ENCODE measurements around the gene ZBTB17.
A peak's percentile ranks its signal among the peaks of the same experiment; 100 is the strongest.

Gene ZBTB17

DNA sequence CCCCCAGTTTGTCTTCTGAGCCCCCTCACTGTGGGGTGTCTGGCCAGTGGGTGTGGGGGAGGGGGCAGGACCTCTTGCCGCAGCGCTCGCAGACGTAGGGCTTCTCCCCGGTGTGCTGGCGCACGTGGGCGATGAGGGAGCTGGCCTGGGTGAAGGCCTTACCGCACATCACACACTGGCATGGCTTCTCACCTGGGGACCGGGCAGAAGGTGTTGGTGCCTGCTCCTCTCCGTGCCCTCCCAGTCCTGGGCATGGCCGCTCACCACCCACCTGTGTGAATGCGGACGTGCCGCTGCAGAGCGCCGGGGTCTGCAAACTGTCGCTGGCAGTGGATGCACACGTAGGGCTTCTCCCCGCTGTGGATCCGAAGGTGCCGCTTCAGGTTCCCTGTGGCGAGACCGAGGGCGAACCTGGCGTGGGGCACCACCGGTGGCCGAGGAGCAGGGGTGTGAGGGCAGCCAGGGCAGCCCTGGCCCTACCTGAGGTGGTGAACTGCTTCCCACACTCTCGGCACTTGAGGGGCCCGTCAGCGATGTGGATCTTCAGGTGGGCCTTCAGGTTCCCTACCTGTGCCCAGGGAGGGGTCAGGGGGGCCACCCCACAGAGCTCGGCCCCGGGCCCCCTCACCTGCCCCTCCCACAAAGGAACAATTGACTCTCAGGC, 32.4 kb downstream of the ZBTB17 start:
- H3K36me3 Mint-ChIP-seq, result peaks cover 99% of the 10 kb centered on the region
- ATAC-seq, result no peak

DNA sequence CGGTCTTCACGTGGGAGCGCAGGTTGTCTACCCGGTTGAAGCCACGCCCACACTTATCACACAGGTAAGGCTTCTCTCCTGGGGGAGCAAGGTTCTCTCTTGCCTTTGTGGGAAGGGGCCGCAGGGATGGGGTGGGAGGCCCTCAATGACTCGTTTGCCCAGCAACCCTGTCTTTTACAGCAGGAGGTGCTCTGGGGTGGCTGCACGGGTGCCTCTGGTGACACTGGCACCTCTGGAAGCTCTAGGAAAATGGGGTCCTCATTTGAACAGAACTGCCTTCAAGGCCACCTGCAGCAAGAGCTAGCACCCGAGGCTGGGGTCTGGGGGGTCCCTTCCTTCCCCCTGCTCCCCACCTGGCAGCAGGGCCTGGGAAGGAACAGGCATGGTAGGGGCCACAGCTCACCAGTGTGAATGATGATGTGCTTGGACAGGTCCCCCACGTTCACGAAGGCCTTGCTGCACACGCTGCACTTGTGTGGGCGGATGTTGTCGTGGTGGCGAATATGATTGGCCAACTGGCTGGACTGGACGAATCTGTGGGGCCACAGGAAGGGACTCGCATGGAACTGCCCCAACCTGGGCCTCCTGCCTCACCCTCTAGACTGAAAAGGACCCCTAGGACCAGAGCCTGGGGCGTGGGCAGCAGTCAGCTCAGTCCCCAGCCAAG, 33.1 kb downstream of the ZBTB17 start:
- H3K36me3 Mint-ChIP-seq, result peaks cover 99% of the 10 kb centered on the region
- peaks cover 25% of the 10 kb centered on the region for H3K4me1 Mint-ChIP-seq
- no peak overlapping the region for H3K4me3 Mint-ChIP-seq
- peak overlapping the region; percentile 95 for H3K27ac Mint-ChIP-seq
- ATAC-seq (no peak), DNase-seq (ENCODE audit: low spot score in 2 of 2) (no peak)
- H3K9me3 Mint-ChIP-seq, result no peaks in the 10 kb centered on the region

More for the DNA sequence above, 32.4 kb downstream of the ZBTB17 start:
- Mint-ChIP-seq H3K27ac (no peak overlapping the region), H3K9me3 (no peaks in the 10 kb centered on the region), H3K4me1 (peaks cover 25% of the 10 kb centered on the region), H3K4me3 (no peak overlapping the region)
- no peak for DNase-seq (ENCODE audit: low spot score in 2 of 2)

DNA sequence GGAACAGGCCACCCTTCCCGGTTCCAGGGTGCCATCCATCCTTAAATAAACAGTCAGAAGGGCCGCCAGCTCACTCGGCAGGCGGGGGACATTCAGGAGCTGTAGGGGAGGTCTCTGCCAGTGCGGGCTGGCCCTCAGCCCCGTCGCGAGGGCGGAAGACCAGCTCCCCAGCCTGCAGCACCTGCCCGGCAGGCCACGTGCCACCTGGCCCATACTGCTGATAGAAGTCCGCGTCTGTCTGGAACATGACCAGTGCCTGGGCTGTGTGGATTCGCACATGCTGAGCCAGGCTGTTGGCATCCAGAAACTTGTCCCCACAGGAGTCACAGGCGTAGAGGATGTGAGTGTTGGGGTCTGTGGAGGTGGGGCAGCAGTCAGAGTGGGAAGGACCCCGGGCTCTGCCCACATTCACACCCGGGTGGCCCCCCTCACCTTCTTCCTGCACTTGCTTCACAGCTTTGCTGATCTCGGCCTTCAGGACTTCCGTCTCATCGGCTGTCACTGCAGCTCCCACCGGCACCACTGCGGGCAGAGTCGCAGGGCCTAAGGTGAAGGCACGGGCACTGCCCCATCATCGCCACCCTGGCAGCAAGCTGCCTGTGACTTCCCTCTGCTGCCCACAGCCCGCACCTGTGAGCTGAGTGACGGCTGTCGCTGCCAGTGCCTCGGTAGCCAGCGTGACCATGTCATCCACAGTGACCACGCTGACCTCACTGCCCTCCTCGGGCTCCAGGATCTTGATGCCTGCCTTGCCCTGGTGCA, 33.8 kb downstream of the ZBTB17 start:
- peak overlapping the region; percentile 95 for H3K27ac Mint-ChIP-seq
- H3K4me1 Mint-ChIP-seq, result peaks cover 25% of the 10 kb centered on the region
- no peak overlapping the region for H3K4me3 Mint-ChIP-seq
- H3K9me3 Mint-ChIP-seq, result no peaks in the 10 kb centered on the region
- ATAC-seq (no peak), DNase-seq (ENCODE audit: low spot score in 2 of 2) (no peak)
- H3K36me3 Mint-ChIP-seq, result peaks cover 99% of the 10 kb centered on the region

DNA sequence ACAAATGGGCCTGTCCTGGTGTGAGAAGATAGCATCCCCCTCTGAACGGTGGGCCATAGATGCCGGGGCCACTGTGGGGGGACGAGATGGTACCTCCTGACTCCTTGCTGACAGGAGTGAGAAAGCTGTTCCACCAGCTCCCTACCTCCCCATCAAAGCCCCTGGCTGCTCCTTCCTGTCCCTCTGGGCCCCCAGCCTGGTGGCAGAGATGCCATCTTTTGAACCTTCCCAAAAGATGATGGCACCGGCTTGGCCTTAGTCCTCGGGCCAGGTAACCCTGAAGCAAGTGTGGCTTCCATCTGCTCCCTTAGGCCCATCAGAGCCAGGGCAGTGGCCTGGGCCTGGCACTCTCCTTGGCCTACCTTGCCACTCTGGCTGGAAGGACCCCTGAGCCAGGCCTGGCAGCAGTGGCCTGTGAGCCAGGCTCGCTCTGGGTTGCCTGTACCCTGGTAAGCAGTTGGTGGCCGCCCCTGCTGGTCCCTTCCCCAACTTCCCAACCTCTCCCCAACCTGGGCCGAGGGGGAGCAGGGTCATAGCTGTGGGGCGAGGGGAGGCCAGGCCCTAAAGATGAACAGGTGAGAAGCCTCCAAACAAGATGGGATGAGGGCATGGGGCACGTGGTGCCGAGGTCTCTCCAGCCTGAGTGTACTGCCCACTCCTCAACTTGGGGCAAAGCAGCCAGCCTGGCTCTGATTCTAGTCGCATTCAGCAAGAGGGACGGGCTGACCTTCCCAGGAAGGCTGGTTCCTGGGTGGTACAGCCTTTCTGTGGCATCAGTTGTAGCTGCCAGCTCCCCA, 34.7 kb downstream of the ZBTB17 start:
- Mint-ChIP-seq H3K4me3 (no peak overlapping the region), H3K9me3 (no peaks in the 10 kb centered on the region), H3K4me1 (peaks cover 17% of the 10 kb centered on the region), H3K36me3 (peaks cover 99% of the 10 kb centered on the region), H3K27ac (peak overlapping the region; percentile 95)
- ATAC-seq (no peak), DNase-seq (ENCODE audit: low spot score in 2 of 2) (no peak)

DNA sequence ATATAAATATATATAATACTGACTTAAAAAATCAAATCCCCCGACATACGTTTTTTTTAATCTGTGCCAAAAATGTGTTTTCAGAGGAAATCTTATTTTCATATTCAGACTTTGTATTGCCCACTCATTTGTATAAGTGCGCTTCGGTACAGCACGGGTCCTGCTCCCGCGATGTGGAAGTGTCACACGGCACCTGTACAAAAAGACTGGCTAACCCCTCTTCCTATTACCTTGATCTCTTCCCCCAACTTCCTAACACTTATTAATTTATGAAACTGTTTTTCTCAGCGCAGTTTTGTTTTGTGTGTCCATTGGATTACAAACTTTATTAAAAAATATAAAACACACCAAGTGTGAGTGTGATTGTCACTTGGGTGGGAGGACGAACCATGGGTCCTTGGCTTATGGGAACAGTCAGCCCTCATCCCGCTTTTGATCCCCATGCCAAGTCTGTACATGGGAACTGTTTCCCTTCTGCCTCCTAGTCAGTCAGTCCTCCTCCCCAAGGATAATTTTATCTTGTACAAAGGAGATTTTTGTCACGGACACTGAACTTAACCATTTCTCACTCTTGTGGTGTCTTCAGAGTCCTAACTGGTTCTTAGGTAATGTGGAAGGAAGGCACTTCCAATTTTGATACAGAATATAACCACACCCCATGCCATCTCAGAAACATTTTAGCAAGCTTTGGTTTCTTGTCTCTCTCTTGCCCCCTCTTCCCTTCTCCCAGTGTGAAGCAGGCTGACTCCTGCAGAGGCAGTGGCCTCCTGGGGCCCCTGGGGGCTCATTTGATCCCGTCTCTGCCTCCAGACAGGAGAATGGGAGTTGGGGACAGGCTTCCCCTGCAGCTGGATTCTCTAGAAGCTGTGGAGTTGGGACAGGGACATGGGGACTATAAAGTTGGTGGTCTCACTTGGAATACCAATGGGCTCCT, 35.5 kb downstream of the ZBTB17 start:
- Mint-ChIP-seq H3K9me3 (no peaks in the 10 kb centered on the region), H3K4me3 (no peak overlapping the region), H3K4me1 (peaks cover 15% of the 10 kb centered on the region), H3K36me3 (peaks cover 100% of the 10 kb centered on the region), H3K27ac (peak overlapping the region; percentile 95)
- DNase-seq (ENCODE audit: low spot score in 2 of 2) (no peak), ATAC-seq (no peak)

DNA sequence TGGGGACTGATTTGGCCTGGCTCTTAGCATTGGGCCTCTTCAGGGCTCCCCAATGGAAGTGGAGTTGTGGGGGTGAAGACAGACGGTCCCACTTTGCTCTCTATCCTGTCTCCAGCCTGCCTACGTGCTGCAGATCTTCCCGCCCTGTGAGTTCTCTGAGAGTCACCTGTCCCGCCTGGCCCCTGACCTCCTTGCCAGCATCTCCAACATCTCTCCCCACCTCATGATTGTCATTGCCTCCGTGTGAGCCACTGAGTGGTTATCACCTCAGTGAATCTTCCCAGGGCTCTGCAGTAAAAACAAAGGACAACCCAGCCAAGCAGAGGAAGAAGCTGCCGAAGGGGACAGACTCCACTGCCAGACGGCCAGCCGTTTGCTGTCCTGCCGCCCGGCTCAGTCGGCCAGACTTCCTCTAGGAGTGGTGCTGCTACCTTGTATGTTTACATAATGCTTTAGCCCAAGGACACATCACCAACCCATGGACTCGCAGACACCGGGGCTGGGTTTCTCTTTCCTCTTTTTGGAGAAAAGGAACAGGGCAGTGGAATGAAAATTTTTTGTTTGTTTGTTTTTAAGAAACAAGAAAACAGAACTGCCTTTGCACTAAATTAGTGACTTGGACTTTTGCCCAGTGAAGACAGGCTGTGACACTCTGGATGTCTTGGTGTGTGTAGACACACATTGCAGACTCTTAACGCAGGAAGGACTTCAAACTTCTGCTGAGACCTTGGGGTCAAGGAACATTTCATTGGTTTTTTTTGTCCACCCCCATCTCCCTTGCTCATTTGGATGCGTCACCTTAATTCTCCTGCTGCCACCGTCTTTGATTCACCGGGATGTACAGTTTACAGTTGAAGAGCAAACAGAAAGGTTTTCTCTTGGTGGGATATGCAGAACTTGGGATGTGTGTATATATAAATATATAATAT, 36.5 kb downstream of the ZBTB17 start:
- no peaks in the 10 kb centered on the region for H3K9me3 Mint-ChIP-seq
- H3K4me3 Mint-ChIP-seq, result no peak overlapping the region
- H3K4me1 Mint-ChIP-seq, result peaks cover 15% of the 10 kb centered on the region
- peaks cover 100% of the 10 kb centered on the region for H3K36me3 Mint-ChIP-seq
- ATAC-seq (no peak), DNase-seq (ENCODE audit: low spot score in 2 of 2) (no peak)
- H3K27ac Mint-ChIP-seq, result peak overlapping the region; percentile 95

DNA sequence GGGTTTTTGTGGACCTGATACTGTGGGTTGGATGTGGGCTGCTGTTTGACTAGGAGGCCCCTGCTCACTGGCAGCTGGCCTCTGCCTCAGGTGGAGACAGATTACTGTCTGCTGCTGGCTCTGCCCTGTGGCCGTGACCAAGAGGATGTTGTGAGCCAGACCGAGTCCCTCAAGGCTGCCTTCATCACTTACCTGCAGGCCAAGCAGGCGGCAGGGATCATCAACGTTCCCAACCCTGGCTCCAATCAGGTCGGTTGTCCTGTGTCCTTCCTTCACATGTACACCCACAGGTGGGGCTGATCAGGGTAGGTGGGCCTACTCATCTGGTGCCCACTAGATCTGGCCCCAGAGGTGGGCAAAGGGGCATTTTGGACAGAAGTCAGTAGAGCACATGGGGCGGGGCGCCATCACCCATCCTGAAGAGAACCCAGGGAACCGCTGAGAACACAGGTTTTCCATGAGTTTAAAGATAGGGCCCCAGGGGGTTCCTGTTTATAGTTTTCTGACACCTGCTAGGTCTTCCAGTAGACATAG, 37.2 kb downstream of the ZBTB17 start:
- no peaks in the 10 kb centered on the region for H3K9me3 Mint-ChIP-seq
- H3K36me3 Mint-ChIP-seq, result peaks cover 100% of the 10 kb centered on the region
- DNase-seq (ENCODE audit: low spot score in 2 of 2) (no peak), ATAC-seq (peak; percentile 59)
- H3K4me1 Mint-ChIP-seq, result peaks cover 15% of the 10 kb centered on the region
- H3K4me3 Mint-ChIP-seq, result no peak overlapping the region
- peak overlapping the region; percentile 95 for H3K27ac Mint-ChIP-seq

DNA sequence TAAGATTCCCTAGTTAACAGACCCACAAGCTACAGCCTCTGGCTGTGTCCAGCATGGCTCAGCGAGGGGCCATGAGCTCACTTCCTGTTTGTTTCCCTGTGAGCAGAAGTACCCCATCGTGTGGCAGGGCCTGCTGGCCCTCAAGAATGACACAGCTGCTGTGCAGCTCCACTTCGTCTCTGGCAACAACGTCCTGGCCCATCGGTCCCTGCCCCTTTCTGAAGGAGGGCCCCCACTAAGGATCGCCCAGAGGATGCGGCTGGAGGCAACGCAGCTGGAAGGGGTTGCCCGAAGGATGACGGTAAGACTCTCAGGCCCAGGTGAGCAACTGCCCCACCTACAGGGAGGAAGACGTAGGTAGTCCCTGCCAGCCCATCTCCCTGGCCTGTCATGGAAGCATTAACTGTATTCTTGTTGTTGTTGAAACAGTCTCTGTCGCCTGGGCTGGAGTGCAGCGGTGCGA, 38.2 kb downstream of the ZBTB17 start:
- no peak overlapping the region for H3K4me3 Mint-ChIP-seq
- peaks cover 100% of the 10 kb centered on the region for H3K36me3 Mint-ChIP-seq
- H3K9me3 Mint-ChIP-seq, result no peaks in the 10 kb centered on the region
- peak; percentile 20 for ATAC-seq
- H3K4me1 Mint-ChIP-seq, result peaks cover 15% of the 10 kb centered on the region
- no peak for DNase-seq (ENCODE audit: low spot score in 2 of 2)
- H3K27ac Mint-ChIP-seq, result peak overlapping the region; percentile 95

DNA sequence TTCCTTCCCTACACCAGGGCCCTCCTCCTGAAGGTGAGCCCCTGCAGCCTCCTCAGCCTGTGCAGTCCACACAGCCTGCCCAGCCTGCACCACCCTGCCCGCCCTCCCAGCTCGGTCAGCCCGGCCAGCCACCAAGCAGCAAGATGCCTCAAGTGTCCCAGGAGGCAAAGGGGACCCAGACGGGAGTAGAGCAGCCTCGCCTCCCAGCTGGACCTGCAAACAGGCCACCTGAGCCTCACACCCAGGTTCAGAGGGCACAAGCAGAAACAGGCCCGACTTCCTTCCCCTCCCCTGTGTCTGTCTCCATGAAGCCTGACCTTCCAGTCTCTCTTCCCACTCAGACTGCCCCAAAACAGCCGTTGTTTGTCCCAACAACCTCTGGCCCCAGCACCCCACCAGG, 38.8 kb downstream of the ZBTB17 start:
- DNase-seq (ENCODE audit: low spot score in 2 of 2) (no peak), ATAC-seq (no peak)
- H3K9me3 Mint-ChIP-seq, result no peaks in the 10 kb centered on the region
- peak overlapping the region; percentile 95 for H3K27ac Mint-ChIP-seq
- peaks cover 15% of the 10 kb centered on the region for H3K4me1 Mint-ChIP-seq
- no peak overlapping the region for H3K4me3 Mint-ChIP-seq
- peaks cover 100% of the 10 kb centered on the region for H3K36me3 Mint-ChIP-seq

DNA sequence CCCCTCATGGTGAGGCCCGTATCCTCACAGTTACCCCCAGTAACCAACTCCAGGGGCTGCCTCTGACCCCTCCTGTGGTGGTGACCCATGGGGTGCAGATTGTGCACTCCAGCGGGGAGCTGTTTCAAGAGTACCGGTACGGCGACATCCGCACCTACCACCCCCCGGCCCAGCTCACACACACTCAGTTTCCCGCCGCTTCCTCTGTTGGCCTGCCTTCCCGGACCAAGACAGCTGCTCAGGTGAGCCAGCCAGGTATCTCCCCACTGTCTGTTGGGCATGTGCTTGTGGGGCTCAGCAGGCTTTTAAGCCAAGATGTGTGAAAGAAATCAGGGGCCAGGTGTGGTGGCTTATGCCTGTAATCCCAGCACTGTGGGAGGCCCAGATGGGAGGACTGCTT, 39.9 kb downstream of the ZBTB17 start:
- Mint-ChIP-seq H3K27ac (peak overlapping the region; percentile 95), H3K36me3 (peaks cover 100% of the 10 kb centered on the region), H3K4me1 (peaks cover 17% of the 10 kb centered on the region), H3K4me3 (no peak overlapping the region), H3K9me3 (no peaks in the 10 kb centered on the region)
- ATAC-seq (no peak), DNase-seq (ENCODE audit: low spot score in 2 of 2) (no peak)

DNA sequence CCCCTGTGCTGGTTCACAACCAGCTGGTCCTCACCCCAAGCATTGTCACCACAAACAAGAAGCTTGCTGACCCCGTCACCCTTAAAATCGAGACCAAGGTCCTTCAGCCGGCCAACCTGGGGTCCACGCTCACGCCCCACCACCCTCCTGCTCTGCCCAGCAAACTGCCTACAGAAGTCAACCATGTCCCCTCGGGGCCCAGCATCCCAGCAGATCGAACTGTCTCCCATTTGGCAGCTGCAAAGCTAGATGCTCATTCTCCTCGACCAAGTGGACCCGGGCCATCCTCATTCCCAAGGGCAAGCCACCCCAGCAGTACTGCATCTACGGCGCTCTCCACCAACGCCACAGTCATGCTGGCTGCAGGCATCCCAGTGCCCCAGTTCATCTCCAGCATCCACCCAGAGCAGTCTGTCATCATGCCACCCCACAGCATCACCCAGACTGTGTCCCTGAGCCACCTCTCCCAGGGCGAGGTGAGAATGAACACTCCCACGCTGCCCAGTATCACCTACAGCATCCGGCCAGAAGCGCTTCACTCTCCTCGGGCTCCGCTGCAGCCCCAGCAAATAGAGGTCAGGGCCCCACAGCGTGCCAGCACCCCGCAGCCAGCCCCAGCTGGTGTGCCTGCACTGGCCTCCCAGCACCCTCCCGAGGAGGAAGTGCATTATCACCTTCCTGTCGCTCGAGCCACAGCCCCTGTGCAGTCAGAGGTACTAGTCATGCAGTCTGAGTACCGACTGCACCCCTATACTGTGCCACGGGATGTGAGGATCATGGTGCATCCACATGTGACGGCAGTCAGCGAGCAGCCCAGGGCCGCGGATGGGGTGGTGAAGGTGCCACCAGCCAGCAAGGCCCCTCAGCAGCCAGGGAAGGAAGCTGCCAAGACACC, 40.6 kb downstream of the ZBTB17 start:
- Mint-ChIP-seq H3K27ac (peak overlapping the region; percentile 95), H3K4me1 (peaks cover 24% of the 10 kb centered on the region), H3K9me3 (no peaks in the 10 kb centered on the region), H3K36me3 (peaks cover 100% of the 10 kb centered on the region), H3K4me3 (no peak overlapping the region)
- ATAC-seq (no peak), DNase-seq (ENCODE audit: low spot score in 2 of 2) (no peak)

DNA sequence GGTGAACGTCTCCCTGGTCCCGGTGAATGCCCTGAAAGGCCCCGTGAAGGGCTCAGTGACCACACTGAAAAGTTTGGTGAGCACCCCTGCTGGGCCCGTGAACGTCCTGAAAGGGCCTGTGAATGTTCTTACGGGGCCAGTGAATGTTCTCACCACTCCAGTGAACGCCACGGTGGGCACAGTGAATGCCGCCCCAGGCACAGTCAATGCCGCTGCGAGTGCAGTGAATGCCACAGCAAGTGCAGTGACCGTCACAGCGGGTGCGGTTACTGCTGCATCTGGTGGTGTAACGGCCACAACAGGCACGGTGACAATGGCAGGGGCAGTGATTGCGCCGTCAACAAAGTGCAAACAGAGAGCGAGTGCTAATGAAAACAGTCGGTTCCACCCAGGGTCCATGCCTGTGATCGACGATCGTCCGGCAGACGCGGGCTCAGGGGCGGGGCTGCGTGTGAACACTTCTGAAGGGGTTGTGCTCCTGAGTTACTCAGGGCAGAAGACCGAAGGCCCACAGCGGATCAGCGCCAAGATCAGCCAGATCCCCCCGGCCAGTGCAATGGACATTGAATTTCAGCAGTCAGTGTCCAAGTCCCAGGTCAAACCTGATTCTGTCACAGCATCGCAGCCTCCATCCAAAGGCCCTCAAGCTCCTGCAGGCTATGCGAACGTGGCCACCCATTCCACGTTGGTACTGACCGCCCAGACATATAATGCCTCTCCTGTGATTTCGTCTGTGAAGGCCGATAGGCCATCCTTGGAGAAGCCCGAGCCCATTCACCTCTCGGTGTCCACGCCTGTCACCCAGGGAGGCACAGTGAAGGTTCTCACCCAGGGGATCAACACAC, 41.5 kb downstream of the ZBTB17 start:
- Mint-ChIP-seq H3K27ac (peak overlapping the region; percentile 95), H3K4me1 (peaks cover 24% of the 10 kb centered on the region), H3K36me3 (peaks cover 100% of the 10 kb centered on the region), H3K4me3 (no peak overlapping the region), H3K9me3 (no peaks in the 10 kb centered on the region)
- DNase-seq (ENCODE audit: low spot score in 2 of 2) (no peak), ATAC-seq (no peak)

All from stimulated activated effector memory CD8-positive, alpha-beta T cell treated with anti-CD3 and anti-CD28 coated beads, Interleukin-12 subunit alpha, Interleukin-12 subunit beta, amount 100 ng/mL, for 72 hours (primary cell).